ENCODE results near the gene TP53I11. TPM values are rescaled to one million over a fixed set of nuclear protein-coding genes. Genes with fewer than 3 reads are reported as not detected.

TP53I11 gene
- total RNA-seq, 1 donor from 2014 or later: 36.9 TPM

- peak; percentile 78 for DNase-seq
These were observed 10.8 kb downstream of the TP53I11 start for GRCh38 chr11:44939673-44940395.

GRCh38 chr11:44938066-44938691 lies 12.5 kb downstream of the TP53I11 start:
- no peak for DNase-seq

- DNase-seq: no peak
These were observed 13.6 kb downstream of the TP53I11 start for GRCh38 chr11:44936951-44937543.

GRCh38 chr11:44936525-44936924 lies 14.2 kb downstream of the TP53I11 start:
- peak; percentile 95 for DNase-seq

GRCh38 chr11:44934735-44935250 lies 15.9 kb downstream of the TP53I11 start:
- no peak for DNase-seq

- no peak for DNase-seq
These were observed 16.6 kb downstream of the TP53I11 start for GRCh38 chr11:44934110-44934509.

GRCh38 chr11:44931466-44931865 lies 19.2 kb downstream of the TP53I11 start:
- DNase-seq: no peak

GRCh38 chr11:44930588-44931302 lies 19.9 kb downstream of the TP53I11 start:
- no peak for DNase-seq

GRCh38 chr11:44928816-44929215 lies 21.9 kb downstream of the TP53I11 start:
- no peak for DNase-seq

- no peak for DNase-seq
These were observed 22.5 kb downstream of the TP53I11 start for GRCh38 chr11:44928144-44928543.

- DNase-seq: peak; percentile 85
These were observed 23.5 kb downstream of the TP53I11 start for GRCh38 chr11:44927174-44927661.

- no peak for DNase-seq
These were observed 24.6 kb downstream of the TP53I11 start for GRCh38 chr11:44926036-44926435.

- DNase-seq: no peak
These were observed 26.9 kb downstream of the TP53I11 start for GRCh38 chr11:44923806-44924205.

GRCh38 chr11:44923115-44923514 lies 27.6 kb downstream of the TP53I11 start:
- DNase-seq: no peak

- DNase-seq: no peak
These were observed 30.2 kb downstream of the TP53I11 start for GRCh38 chr11:44920451-44920850.

GRCh38 chr11:44917741-44918140 lies 32.9 kb downstream of the TP53I11 start:
- no peak for DNase-seq

- DNase-seq: no peak
These were observed 33.8 kb downstream of the TP53I11 start for GRCh38 chr11:44916801-44917385.

GRCh38 chr11:44916331-44916730 lies 34.4 kb downstream of the TP53I11 start:
- DNase-seq: no peak

GRCh38 chr11:44915621-44916020 lies 35.1 kb downstream of the TP53I11 start:
- DNase-seq: no peak

- no peak for DNase-seq
These were observed 35.7 kb downstream of the TP53I11 start for GRCh38 chr11:44915004-44915403.

- DNase-seq: no peak
These were observed 36.6 kb downstream of the TP53I11 start for GRCh38 chr11:44914105-44914504.

- no peak for DNase-seq
These were observed 37.2 kb downstream of the TP53I11 start for GRCh38 chr11:44913502-44913901.
